K562 (cell line): Measurements from ENCODE around the gene RINT1. TPM values are rescaled to one million over a fixed set of nuclear protein-coding genes. Genes with fewer than 3 reads are reported as not detected.

Experiments used
- HDAC2 ChIP-seq: fragments of 450-650 bp; IDR thresholded peaks from 2 replicates; pipeline ENCODE4 v1.6.1; 2016; ENCODE audit warnings: mild to moderate bottlenecking
- NR1H2 ChIP-seq: sonication (generic); formaldehyde crosslinking; IDR thresholded peaks from 2 replicates; pipeline ENCODE4 v1.4.0; 2020; ENCODE audit warnings: mild to moderate bottlenecking, missing genetic modification reagents
- TBP ChIP-seq: optimal IDR thresholded peaks from 2 replicates; pipeline ENCODE3; 2011; ENCODE audit warnings: low read depth, low read length, improper control_type of control experiment
- ZFP30 ChIP-seq: fragments of 250-450 bp; sonication (Bioruptor Pico); IDR thresholded peaks from 2 replicates; pipeline ENCODE4 v1.8.0; 2022; ENCODE audit warnings: moderate library complexity, mild to moderate bottlenecking, inconsistent platforms, borderline replicate concordance
- ZNF174 ChIP-seq: fragments of 250-450 bp; sonication (Bioruptor Pico); IDR thresholded peaks from 2 replicates; pipeline ENCODE4 v1.4.0; 2020; ENCODE audit warnings: mild to moderate bottlenecking
- ZNF224 ChIP-seq: sonication (generic); formaldehyde crosslinking; IDR thresholded peaks from 2 replicates; pipeline ENCODE4 v1.8.0; 2022; ENCODE audit warnings: mild to moderate bottlenecking, missing genetic modification reagents
- ZNF384 ChIP-seq: IDR thresholded peaks from 2 replicates; pipeline ENCODE4 v1.6.1; 2012; ENCODE audit warnings: low read depth, low read length, improper control_type of control experiment
- polyA plus RNA-seq, 8 experiments: library from polyadenylated mRNA; depleted of rRNA in 4 of 8; stranded (reverse) in 5 of 8; unstranded in 3 of 8; fragments of >200 nt; fragmentation: Nextera tagmentation in 2 of 8; fragmentation: Illumina TruSeq in 1 of 8; extraction: Ambion mirVana in 2 of 8; extraction: Trizol in 1 of 8; gene quantifications; 2 replicates each; pipeline versions ENCODE4 v1.2.1 to v1.2.3, GENCODE V29; 2011 to 2014; ENCODE audit warnings: inconsistent platforms in 1 of 8, missing spikeins in 1 of 8
- total RNA-seq, 7 experiments: library from RNA; depleted of rRNA in 6 of 7; stranded (reverse); fragments of >200 nt in 6 of 7; fragmentation: Illumina TruSeq in 2 of 7; extraction: Trizol in 2 of 7; gene quantifications; 2 replicates each; pipeline versions ENCODE4 v1.2.1 to v1.2.3, GENCODE V29; 2011 to 2021; ENCODE audit warnings: low replicate concordance in 1 of 7
- TF ChIP-seq, protein P1 (sequence below): fragments of 450-650 bp; IDR thresholded peaks from 2 replicates; pipeline ENCODE4 v1.6.1; 2016; ENCODE audit warnings: mild to moderate bottlenecking, moderate library complexity
- TF ChIP-seq, protein P2 (sequence below): sonication (generic); formaldehyde crosslinking; IDR thresholded peaks from 2 replicates; pipeline ENCODE4 v1.8.1; 2022; ENCODE audit warnings: missing genetic modification reagents
- TF ChIP-seq, protein P3 (sequence below): sonication (generic); formaldehyde crosslinking; IDR thresholded peaks from 2 replicates; pipeline ENCODE4 v1.8.0; 2022; ENCODE audit warnings: mild to moderate bottlenecking, missing genetic modification reagents

RINT1 gene
- total and polyA plus RNA-seq, 9 of the 15 experiments (the other 6 are each of a cell fraction or from before 2014, with no cell fraction given) = 21.3 to 74.3 (median 27.4) TPM

DNA sequence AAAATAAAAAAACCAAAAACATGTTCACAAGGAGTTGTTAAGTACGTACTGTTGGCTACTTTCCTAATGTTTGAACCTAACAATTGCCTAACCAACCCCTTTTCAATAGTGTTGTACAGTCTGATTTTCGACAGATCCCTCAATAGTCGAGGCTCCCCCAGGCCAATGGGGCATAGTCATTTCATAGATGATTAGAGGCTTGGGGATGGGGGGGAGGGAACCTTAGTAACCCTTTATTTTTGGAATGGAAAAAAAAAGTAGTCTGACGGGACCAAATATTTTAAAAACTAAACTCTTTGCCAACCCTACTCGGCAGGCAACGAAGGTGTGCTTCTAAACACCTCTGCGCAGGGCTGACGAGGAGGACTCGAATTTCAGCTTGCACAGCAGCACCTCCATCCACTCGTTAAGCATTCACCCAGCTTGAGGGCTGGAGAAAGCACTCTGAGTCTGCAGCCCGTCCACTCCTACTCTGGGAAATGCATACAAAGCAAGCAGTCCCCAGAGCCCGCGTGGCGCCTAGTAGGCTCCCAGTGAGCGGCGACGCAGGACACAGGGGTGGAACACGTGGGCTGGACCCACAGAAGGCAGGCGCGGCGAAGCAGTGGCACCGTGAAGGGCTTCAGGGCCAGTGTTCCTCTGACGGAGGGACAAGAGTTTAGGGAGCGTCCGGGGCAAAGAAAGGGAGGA, 10.8 kb upstream of the RINT1 start (continued):
- TF ChIP-seq, protein P1, sequence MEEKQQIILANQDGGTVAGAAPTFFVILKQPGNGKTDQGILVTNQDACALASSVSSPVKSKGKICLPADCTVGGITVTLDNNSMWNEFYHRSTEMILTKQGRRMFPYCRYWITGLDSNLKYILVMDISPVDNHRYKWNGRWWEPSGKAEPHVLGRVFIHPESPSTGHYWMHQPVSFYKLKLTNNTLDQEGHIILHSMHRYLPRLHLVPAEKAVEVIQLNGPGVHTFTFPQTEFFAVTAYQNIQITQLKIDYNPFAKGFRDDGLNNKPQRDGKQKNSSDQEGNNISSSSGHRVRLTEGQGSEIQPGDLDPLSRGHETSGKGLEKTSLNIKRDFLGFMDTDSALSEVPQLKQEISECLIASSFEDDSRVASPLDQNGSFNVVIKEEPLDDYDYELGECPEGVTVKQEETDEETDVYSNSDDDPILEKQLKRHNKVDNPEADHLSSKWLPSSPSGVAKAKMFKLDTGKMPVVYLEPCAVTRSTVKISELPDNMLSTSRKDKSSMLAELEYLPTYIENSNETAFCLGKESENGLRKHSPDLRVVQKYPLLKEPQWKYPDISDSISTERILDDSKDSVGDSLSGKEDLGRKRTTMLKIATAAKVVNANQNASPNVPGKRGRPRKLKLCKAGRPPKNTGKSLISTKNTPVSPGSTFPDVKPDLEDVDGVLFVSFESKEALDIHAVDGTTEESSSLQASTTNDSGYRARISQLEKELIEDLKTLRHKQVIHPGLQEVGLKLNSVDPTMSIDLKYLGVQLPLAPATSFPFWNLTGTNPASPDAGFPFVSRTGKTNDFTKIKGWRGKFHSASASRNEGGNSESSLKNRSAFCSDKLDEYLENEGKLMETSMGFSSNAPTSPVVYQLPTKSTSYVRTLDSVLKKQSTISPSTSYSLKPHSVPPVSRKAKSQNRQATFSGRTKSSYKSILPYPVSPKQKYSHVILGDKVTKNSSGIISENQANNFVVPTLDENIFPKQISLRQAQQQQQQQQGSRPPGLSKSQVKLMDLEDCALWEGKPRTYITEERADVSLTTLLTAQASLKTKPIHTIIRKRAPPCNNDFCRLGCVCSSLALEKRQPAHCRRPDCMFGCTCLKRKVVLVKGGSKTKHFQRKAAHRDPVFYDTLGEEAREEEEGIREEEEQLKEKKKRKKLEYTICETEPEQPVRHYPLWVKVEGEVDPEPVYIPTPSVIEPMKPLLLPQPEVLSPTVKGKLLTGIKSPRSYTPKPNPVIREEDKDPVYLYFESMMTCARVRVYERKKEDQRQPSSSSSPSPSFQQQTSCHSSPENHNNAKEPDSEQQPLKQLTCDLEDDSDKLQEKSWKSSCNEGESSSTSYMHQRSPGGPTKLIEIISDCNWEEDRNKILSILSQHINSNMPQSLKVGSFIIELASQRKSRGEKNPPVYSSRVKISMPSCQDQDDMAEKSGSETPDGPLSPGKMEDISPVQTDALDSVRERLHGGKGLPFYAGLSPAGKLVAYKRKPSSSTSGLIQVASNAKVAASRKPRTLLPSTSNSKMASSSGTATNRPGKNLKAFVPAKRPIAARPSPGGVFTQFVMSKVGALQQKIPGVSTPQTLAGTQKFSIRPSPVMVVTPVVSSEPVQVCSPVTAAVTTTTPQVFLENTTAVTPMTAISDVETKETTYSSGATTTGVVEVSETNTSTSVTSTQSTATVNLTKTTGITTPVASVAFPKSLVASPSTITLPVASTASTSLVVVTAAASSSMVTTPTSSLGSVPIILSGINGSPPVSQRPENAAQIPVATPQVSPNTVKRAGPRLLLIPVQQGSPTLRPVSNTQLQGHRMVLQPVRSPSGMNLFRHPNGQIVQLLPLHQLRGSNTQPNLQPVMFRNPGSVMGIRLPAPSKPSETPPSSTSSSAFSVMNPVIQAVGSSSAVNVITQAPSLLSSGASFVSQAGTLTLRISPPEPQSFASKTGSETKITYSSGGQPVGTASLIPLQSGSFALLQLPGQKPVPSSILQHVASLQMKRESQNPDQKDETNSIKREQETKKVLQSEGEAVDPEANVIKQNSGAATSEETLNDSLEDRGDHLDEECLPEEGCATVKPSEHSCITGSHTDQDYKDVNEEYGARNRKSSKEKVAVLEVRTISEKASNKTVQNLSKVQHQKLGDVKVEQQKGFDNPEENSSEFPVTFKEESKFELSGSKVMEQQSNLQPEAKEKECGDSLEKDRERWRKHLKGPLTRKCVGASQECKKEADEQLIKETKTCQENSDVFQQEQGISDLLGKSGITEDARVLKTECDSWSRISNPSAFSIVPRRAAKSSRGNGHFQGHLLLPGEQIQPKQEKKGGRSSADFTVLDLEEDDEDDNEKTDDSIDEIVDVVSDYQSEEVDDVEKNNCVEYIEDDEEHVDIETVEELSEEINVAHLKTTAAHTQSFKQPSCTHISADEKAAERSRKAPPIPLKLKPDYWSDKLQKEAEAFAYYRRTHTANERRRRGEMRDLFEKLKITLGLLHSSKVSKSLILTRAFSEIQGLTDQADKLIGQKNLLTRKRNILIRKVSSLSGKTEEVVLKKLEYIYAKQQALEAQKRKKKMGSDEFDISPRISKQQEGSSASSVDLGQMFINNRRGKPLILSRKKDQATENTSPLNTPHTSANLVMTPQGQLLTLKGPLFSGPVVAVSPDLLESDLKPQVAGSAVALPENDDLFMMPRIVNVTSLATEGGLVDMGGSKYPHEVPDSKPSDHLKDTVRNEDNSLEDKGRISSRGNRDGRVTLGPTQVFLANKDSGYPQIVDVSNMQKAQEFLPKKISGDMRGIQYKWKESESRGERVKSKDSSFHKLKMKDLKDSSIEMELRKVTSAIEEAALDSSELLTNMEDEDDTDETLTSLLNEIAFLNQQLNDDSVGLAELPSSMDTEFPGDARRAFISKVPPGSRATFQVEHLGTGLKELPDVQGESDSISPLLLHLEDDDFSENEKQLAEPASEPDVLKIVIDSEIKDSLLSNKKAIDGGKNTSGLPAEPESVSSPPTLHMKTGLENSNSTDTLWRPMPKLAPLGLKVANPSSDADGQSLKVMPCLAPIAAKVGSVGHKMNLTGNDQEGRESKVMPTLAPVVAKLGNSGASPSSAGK = peak; percentile 98
- no peak for TF ChIP-seq ZNF384
- no peak for TF ChIP-seq NR1H2
- TF ChIP-seq HDAC2 = peak; percentile 70
- TF ChIP-seq ZNF174 = no peak
- TF ChIP-seq ZFP30 = no peak
- TF ChIP-seq, protein P2, sequence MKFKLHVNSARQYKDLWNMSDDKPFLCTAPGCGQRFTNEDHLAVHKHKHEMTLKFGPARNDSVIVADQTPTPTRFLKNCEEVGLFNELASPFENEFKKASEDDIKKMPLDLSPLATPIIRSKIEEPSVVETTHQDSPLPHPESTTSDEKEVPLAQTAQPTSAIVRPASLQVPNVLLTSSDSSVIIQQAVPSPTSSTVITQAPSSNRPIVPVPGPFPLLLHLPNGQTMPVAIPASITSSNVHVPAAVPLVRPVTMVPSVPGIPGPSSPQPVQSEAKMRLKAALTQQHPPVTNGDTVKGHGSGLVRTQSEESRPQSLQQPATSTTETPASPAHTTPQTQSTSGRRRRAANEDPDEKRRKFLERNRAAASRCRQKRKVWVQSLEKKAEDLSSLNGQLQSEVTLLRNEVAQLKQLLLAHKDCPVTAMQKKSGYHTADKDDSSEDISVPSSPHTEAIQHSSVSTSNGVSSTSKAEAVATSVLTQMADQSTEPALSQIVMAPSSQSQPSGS = 0 out of 2 replicates have a peak, but pooled peaks have one; percentile 39
- TF ChIP-seq, protein P3, sequence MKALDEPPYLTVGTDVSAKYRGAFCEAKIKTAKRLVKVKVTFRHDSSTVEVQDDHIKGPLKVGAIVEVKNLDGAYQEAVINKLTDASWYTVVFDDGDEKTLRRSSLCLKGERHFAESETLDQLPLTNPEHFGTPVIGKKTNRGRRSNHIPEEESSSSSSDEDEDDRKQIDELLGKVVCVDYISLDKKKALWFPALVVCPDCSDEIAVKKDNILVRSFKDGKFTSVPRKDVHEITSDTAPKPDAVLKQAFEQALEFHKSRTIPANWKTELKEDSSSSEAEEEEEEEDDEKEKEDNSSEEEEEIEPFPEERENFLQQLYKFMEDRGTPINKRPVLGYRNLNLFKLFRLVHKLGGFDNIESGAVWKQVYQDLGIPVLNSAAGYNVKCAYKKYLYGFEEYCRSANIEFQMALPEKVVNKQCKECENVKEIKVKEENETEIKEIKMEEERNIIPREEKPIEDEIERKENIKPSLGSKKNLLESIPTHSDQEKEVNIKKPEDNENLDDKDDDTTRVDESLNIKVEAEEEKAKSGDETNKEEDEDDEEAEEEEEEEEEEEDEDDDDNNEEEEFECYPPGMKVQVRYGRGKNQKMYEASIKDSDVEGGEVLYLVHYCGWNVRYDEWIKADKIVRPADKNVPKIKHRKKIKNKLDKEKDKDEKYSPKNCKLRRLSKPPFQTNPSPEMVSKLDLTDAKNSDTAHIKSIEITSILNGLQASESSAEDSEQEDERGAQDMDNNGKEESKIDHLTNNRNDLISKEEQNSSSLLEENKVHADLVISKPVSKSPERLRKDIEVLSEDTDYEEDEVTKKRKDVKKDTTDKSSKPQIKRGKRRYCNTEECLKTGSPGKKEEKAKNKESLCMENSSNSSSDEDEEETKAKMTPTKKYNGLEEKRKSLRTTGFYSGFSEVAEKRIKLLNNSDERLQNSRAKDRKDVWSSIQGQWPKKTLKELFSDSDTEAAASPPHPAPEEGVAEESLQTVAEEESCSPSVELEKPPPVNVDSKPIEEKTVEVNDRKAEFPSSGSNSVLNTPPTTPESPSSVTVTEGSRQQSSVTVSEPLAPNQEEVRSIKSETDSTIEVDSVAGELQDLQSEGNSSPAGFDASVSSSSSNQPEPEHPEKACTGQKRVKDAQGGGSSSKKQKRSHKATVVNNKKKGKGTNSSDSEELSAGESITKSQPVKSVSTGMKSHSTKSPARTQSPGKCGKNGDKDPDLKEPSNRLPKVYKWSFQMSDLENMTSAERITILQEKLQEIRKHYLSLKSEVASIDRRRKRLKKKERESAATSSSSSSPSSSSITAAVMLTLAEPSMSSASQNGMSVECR = peak; percentile 73
- TF ChIP-seq TBP = no peak
- TF ChIP-seq ZNF224 (CRISPR knock-in tag) = peak; percentile 90; the same call in 1 of the 2 replicates
